ENCODE measurements around the gene CYTH1.

The CYTH1 gene

GRCh38 chr17:78797213-78797612 is 15.1 kb upstream of the CYTH1 start:
- Histone ChIP-seq H4K20me1 (ENCODE audit: insufficient read depth) (no peaks in the 10 kb centered on the region), H2AFZ (ENCODE audit: low read depth) (no peak overlapping the region), H3K27ac (no peak overlapping the region), H3K27me3 (ENCODE audit: insufficient read depth, low read depth) (no peaks in the 10 kb centered on the region), H3K79me2 (ENCODE audit: insufficient read depth, low read depth) (no peaks in the 10 kb centered on the region; the same call in 1 of the 2 replicates), H3K36me3 (ENCODE audit: insufficient read depth) (peaks cover 20% of the 10 kb centered on the region), H3K4me1 (ENCODE audit: low read depth, poor library complexity, severe bottlenecking) (no peaks in the 10 kb centered on the region), H3K9ac (no peak overlapping the region), H3K4me2 (no peak overlapping the region), H3K4me3 (IDR thresholded peaks at IDR 0.05; ENCODE audit: insufficient read depth, low read depth, low read length) (no peak overlapping the region)
- no peak for TF ChIP-seq CTCF (conservative IDR thresholded peaks at IDR 0.05; ENCODE audit: low read depth, low read length)

- no peak overlapping the region for H2AFZ ChIP-seq (ENCODE audit: low read depth)
- peaks cover 20% of the 10 kb centered on the region for H3K36me3 ChIP-seq (ENCODE audit: insufficient read depth)
- no peak overlapping the region for H3K27ac ChIP-seq
- no peaks in the 10 kb centered on the region for H3K4me1 ChIP-seq (ENCODE audit: low read depth, poor library complexity, severe bottlenecking)
- H3K79me2 ChIP-seq (ENCODE audit: insufficient read depth, low read depth): no peaks in the 10 kb centered on the region; the same call in 1 of the 2 replicates
- no peak overlapping the region for H3K4me3 ChIP-seq (IDR thresholded peaks at IDR 0.05; ENCODE audit: insufficient read depth, low read depth, low read length)
- H4K20me1 ChIP-seq (ENCODE audit: insufficient read depth): no peaks in the 10 kb centered on the region
- no peak for TF ChIP-seq CTCF (conservative IDR thresholded peaks at IDR 0.05; ENCODE audit: low read depth, low read length)
- no peak overlapping the region for H3K9ac ChIP-seq
- no peak overlapping the region for H3K4me2 ChIP-seq
- H3K27me3 ChIP-seq (ENCODE audit: insufficient read depth, low read depth): no peaks in the 10 kb centered on the region
These were observed 14.4 kb upstream of the CYTH1 start for GRCh38 chr17:78796517-78796900.

- H3K27me3 ChIP-seq (ENCODE audit: insufficient read depth, low read depth): no peaks in the 10 kb centered on the region
- H4K20me1 ChIP-seq (ENCODE audit: insufficient read depth): no peaks in the 10 kb centered on the region
- no peak for TF ChIP-seq CTCF (conservative IDR thresholded peaks at IDR 0.05; ENCODE audit: low read depth, low read length)
- no peak overlapping the region for H3K4me2 ChIP-seq
- H3K4me3 ChIP-seq (IDR thresholded peaks at IDR 0.05; ENCODE audit: insufficient read depth, low read depth, low read length): no peak overlapping the region
- no peak overlapping the region for H3K9ac ChIP-seq
- H3K27ac ChIP-seq: no peak overlapping the region
- no peaks in the 10 kb centered on the region for H3K4me1 ChIP-seq (ENCODE audit: low read depth, poor library complexity, severe bottlenecking)
- H3K79me2 ChIP-seq (ENCODE audit: insufficient read depth, low read depth): no peaks in the 10 kb centered on the region; the same call in 1 of the 2 replicates
- H3K36me3 ChIP-seq (ENCODE audit: insufficient read depth): peaks cover 20% of the 10 kb centered on the region
- H2AFZ ChIP-seq (ENCODE audit: low read depth): no peak overlapping the region
These were observed 13.9 kb upstream of the CYTH1 start for GRCh38 chr17:78795861-78796516.

- no peak overlapping the region for H3K4me3 ChIP-seq (IDR thresholded peaks at IDR 0.05; ENCODE audit: insufficient read depth, low read depth, low read length)
These were observed 13.0 kb upstream of the CYTH1 start for GRCh38 chr17:78794864-78795640.

More at GRCh38 chr17:78794864-78795640, 13.0 kb upstream of the CYTH1 start:
- Histone ChIP-seq H2AFZ (ENCODE audit: low read depth) (no peak overlapping the region), H3K4me2 (no peak overlapping the region), H3K36me3 (ENCODE audit: insufficient read depth) (peaks cover 20% of the 10 kb centered on the region), H3K9ac (no peak overlapping the region), H4K20me1 (ENCODE audit: insufficient read depth) (no peaks in the 10 kb centered on the region), H3K4me1 (ENCODE audit: low read depth, poor library complexity, severe bottlenecking) (no peaks in the 10 kb centered on the region), H3K27me3 (ENCODE audit: insufficient read depth, low read depth) (no peaks in the 10 kb centered on the region), H3K27ac (no peak overlapping the region), H3K79me2 (ENCODE audit: insufficient read depth, low read depth) (no peaks in the 10 kb centered on the region; the same call in 1 of the 2 replicates)
- TF ChIP-seq CTCF (conservative IDR thresholded peaks at IDR 0.05; ENCODE audit: low read depth, low read length): no peak

All from KMS-11 (cell line).